DMS79 treated with DMSO at 0.1 percent for 48 hours (cell line): ENCODE measurements around the gene PAX1.

Experiments
- DNase-seq: peaks from one replicate; lab custom pipeline; 2025; lab: John Stamatoyannopoulos, UW

The PAX1 gene

DNA sequence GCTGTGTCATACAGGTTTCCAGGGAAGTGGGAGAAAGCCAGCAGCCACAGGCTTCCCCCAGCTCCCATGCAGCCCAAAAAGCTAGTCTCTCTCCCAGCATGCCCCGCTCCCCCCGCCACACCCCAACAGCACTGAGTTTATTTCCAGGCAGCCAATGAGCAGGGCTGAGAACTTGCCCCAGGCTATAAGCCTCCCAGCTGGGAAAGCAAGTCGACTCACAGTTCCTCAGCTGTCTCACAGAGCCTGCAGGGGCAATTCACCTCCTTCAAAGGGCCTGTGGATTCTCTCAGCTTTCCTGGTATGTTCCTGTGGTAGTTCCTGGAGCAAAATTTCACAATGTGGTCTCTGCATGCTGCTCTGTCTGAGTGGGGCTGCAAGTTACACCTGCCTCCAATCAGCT, 34.2 kb downstream of the PAX1 start:
- DNase-seq = no peak

DNA sequence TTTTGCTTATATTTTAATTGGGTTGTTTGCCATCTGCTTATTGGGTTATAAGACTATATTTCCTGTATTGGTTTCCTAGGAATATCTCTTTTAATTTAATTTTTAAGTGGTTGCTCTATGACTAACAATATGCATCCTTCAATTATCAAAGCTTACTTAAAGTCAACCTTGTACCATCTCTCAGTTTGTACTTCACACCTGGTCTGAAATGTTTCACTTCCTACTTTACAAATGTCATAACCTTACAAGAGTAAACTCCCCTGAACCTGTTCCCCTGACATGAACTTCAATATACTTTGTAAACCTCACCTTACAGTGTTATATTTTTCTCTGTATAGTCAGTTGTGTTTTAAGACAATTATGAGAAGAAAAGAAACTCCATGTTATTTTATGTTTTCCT, 35.8 kb downstream of the PAX1 start:
- DNase-seq = no peak

DNA sequence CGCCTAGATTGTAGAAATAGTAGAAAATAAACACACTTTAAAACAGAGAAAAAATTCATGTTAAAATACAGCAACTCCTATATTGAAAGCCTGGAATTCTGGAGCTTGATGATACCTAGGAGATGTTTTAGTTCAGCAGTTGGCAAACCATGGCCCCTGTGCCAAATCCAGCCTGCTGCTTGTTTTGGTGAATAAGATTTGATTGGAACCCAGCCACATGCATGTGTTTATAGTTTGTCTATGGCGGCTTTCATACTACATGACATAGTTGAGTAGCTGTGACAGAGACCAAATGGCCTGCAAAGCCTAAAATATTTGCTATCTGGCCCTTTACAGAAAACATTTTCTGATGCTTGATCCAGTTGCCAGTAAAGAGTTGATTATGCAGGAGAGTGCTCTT, 57.2 kb downstream of the PAX1 start:
- no peak for DNase-seq

DNA sequence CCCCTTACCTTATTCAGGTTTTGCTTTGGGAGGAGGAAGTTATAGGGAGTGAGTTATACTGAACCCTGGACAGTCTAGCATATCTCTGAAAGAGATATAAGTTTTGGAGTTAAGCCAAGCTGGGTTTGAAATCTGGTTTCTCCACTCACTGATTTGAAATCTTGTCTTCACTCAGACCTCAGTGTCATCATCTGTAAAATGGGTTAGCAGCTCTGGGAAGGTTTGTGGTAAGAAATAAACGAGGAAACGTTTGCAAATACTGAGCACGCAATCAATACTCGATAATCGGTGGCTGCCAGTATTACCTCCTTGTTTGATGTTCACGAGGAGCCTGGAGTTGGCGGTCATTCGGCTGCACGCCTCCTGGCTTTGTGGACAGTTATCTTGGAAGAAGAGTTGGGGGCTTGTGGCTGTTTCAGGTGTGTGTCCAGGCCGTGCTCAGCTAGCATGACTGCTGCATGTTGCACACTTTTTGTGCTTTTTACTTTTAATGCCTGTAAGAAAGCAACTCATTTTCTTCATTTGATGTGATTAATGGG, 61.8 kb downstream of the PAX1 start:
- no peak for DNase-seq

DNA sequence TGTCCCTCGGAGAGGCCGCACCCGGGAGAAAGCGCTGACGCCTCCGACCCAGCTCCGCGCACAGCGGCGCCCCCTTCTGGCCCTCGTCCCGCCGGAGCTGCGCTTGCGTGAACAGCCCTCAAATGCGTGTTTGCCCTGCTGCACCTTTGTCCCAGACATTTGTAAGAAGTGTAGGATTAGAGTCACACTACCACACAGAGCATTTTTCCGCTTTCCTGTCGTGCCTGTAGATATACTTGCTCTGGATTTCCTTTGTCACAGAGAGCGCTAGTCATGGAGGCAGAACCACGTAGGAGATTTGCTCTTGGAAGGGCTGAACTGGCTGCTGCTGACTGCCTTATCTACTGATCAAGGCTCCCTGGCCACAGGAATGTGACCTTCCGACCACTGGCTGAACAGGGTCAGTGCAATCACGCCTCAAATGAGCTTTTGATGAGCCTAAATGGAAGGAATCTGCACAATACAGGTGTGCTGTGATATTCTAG, 62.3 kb downstream of the PAX1 start:
- DNase-seq = no peak
